Activated CD4-positive, alpha-beta T cell treated with anti-CD3 and anti-CD28 coated beads for 4 hours (primary cell): ENCODE measurements around the gene CACNA2D1.
"Not testable (repeated sequence)": the region's sequence is repeated elsewhere in the genome, so short reads cannot be mapped to it uniquely, and the experiment has no call there.

Experiments used
- DNase-seq, 2 donors: peaks; one replicate each; pipeline ENCODE4 v3.0.0-alpha.2; 2020

Gene CACNA2D1

DNA sequence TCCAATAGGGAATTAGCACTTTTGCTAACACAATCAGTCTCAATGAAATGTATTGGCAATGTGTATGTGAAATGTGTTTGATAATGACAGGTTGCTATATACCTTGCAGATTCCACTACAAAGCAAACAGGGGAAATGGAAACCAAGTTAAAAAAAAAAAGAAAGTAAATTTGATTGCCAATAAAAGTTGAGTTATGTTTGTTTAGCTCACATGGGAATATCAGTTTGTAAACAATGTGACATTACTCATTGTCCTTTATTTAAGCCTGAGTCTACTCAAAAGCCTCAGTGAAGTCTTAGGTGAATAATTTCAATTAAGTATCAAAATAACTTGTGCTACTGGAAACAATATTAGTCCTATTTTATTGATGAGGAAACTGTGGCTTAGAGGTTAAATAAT, 285.2 kb downstream of the CACNA2D1 start:
- DNase-seq, result no peak

DNA sequence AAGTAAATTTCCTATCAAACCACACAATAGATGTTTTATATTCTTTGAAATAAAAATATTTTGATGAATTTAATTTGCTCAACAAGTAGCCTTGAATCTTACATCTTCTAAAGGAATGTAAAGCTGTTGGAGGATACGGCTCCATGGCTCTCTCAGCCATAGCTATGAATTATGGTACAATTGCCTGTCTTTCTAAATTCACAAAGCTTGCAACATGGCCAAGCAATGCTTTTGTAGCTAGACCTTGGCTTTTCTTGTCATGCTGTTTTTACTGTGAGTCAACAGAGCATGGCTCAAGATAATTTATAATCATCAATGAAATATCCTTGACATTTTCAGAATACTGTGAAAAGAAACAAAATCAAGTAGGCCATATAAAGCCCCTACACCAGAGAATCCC, 286.7 kb downstream of the CACNA2D1 start:
- DNase-seq, result no peak

DNA sequence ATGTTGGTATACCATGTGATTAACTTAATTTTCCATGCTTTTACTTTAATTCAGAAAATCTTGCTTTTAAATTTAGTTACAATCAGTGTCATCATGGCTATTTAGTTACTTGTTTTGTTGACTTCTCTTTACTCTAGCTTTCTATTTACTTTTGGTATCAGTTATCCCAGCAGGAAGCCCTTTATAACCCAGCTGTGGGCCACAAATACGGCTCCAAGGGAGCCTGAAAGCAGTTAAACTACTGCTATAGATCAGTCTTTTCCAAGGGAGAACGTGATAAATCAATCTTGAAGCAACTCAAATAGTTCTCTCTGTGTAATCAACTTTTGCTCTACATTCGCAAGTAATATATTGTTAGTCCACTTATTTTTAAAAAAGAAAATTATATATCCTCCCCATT, 287.4 kb downstream of the CACNA2D1 start:
- no peak for DNase-seq

DNA sequence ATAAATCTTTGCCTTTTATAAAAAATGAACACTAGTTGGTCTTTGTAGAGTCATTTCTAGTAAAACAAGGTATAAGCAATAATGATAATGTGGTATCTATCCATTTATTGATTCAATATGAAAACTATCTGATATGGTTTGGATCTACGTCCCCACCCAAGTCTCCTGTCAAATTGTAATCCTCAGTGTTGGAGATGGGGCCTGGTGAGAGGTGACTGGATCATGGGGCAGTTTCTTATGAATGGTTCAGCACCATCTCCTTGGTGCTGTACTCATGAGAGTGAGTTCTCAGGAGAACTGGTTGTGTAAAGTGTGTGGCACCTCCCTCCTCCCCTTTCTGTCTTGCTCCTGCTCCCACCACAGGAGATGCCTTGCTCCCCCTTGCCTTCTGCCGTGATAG, 288.8 kb downstream of the CACNA2D1 start:
- no peak for DNase-seq

DNA sequence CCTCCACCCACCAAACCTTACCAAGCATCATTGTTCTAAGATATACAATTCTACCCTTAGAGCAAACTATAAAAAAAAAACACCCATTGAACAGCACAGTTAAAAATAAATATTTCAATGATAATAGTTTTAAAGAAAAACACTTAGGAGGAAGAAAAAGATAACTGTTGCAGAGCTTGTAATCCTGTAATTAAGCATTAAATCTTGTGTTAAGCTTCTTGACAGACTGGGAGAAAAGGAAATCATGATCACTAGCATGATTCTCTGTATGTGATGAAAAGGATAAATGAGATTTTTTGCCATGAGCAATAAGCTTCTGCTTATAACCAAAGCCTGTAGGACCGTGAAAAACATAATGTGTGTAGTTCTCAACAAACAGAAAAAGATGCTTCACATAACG, 289.8 kb downstream of the CACNA2D1 start:
- DNase-seq, result no peak

DNA sequence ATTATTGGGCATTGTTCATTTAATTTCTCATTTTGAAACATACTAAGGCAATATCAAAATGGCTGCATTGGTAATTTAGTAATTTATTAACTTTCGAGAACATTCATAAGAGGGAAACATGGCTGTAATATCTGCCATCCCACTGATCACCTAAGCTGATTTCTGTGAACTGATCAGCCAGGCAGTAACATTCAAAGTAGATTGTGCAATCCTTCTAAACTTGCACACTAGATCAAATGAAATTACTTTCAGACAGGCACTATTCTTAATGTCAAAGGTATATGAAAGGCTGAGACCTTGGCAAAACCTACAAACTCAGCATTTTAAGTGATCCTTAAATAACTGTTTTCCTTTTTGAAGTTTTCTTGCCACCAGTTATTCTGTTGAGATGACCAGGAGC, 290.7 kb downstream of the CACNA2D1 start:
- no peak for DNase-seq

DNA sequence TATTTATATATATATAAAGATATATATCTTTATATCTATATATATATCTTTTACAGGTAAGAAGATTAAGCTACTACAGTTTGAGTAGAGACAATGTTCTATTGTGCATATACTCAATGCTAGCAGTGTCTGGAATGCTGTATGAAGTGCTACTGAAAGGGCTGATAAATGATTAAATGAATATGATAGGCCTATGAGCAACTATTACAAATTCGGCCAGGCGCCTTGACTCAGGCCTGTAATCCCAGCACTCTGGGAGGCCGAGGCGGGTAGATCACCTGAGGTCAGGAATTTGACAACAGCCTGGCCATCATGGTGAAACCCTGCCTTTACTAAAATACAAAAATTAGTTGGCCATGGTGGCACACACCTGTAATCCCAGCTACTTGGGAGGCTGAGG, 297.1 kb downstream of the CACNA2D1 start:
- DNase-seq, result no peak

DNA sequence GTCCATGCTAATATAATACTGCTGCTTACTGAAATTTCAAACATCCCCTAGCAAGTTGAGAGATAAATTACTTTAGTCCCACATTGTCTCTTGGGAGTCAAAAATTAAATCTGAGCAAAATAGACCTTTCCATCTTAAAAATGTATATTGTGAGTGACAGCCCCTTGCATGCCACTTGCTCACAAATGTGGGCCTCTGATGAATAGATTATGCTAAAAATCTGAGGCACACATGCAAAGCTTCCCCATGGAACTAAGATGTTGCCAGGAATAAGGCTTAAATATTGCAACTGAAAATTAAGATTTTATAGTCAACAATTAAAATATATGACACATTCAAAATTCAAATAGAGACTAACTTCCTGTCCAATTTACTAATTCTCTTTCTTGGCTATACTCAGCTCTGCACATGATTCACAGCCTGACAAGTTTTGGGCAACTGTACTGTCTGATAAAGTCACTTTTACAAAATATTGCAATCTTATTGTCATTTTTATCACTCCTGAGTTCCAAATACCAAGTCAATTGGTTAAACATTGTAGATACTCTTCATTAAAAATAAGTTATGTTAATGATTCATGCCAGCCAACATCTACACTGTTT, 301.2 kb downstream of the CACNA2D1 start:
- no peak for DNase-seq

DNA sequence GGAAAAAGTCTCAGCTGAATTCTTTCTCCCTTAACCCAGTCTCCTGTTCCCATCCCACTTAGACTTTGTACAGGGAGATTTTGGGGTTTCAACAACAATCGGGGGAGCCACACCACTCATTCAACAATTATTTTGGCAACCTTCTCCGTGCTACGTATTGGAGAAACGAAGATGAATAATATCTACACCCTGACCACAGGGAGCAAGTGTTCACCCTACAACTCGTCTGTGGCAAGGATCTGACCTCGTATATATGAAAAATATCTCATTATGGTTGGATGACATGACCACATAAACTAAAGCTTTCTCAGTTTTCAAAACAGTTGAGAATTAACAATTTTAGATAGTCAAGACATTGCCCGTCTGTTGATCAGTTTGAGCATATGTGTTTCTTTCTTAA, 302.1 kb downstream of the CACNA2D1 start:
- no peak for DNase-seq

DNA sequence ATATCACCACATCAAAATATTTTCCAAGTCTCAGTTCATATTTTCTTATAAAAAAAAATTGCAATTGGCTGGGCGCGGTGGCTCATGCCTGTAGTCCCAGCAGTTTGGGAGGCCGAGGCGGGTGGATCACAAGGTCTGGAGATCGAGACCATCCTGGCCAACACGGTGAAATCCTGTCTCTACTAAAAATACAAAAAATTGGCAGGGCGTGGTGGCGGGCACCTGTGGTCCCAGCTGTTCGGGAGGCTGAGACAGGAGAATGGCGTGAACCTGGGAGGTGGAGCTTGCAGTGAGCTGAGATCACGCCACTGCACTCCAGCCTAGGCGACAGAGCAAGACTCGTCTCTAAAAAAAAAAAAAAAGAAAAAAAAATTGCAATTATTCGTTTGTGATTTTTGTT, 303.0 kb downstream of the CACNA2D1 start:
- not testable (repeated sequence) for DNase-seq

DNA sequence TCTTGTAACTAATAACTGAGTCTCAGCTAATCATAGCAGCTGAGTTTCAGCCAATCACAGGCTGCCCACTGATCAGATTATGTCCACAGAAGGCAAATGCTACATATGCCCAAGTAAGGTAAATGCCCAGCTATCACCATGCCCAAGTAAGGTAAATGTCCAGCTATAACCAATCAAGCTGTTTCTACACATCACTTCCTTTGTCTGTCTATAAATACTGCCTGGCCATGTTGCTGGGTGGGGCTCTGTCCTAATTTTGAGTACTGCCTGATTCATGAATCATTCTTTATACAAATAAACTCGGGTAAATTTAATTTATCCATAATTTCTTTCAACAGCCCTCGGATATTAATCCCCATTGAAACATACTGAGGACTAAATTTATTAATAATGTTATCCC, 312.4 kb downstream of the CACNA2D1 start:
- DNase-seq, result no peak

DNA sequence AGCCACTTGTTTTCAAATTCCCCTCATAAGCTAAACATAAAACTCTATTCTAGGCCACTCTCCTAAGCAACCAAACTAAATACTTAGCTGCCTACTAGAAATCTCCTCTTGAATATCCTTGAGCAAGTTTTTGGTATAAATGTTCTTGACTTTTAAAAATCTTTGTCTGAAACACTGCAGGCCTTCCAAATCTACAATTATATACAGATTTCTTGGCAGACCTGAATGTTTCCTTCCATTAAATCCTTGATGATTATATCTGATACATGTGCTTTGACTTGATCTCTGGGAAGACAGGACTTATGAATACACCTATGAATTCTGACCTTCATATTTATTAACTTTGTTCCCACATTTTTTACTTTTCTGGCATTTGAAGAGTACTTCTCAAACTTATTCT, 314.5 kb downstream of the CACNA2D1 start:
- no peak for DNase-seq

DNA sequence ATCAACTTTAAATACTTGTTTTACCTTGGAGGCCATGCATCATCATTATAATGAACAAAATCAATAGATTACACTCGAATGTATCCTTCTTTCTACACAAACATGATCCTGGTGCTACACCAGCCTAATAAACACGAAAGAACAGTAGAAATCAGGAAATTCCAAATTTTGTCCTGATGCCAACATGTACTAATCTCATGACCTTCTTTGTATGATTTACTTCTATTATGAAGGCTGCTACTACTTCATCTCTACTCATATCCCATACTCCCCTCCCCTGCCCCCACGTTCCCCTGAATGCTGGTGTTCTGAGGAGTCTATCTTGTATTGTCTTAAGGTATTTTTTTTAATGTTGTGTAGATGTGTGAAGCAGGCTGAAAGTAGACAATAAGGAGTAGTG, 315.0 kb downstream of the CACNA2D1 start:
- DNase-seq, result no peak

DNA sequence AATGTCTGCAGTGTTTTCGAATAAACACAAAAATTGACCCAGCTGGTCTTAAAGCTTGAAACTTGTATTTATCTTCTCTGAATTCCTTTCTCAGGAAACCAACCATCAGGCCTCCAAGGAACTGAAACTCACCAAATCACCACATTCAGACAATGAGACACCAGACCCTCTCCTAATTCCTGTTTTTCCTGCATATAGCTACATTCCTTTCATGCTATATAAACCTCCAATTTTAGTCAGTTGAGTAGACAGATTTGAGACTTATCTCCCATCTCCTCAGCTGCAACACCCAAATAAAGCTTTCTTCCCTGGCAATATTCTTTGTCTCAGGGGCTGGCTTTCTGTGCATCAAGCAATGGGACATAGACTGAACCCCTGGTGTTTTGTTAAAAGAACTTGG, 317.0 kb downstream of the CACNA2D1 start:
- DNase-seq, result no peak

DNA sequence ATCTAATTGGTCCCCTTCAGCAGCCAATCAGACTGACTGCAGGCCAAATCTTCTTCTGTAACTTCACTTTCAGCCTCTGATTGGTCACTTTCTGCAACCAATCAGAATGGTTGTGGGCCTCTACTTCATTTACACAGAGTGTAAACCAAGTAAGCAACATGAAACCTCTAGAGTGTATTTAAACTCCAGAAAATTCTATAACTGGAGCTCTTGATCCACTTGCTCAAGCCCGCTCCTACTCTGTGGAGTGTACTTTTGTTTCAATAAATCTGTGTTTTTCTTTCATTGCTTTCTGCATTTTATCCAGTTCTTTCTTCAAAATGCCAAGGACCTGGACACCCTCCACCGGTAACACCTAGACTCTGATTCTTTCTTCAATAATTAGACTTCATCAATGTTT, 319.1 kb downstream of the CACNA2D1 start:
- DNase-seq, result no peak

DNA sequence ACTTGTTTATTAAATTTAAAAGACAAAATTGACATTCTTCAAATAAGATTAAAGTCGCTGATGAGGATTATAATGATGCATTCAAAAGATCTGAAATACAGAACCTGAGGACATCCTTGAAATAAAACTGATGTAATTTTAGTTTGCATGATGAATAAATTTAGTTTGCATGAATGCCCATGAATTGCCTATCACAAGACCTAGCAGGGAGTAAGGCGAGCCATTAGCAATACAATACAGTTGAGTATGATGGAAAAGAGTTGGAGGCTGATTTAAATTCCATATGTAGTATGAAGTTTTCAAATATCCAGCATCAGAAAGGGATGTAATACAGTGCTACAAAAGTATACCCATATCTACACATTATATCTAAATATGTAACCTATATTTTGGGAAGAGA, 321.3 kb downstream of the CACNA2D1 start:
- no peak for DNase-seq

DNA sequence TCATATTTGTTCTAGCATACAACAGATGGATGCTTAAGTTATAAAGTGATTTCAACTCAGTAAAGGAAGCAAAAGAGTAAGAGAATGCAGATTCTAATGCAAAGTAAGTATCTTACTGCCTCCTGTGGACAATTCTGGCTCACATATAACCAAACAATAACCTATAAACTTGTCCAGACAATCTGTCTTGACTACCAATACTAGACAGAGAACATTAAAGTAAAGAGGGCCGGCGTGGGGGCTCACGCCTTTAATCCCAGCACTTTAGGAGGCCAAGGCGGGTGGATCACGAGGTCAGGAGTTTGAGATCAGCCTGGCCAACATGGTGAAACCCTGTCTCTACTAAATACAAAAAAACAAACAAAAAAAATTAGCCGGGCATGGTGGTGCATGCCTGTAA, 329.3 kb downstream of the CACNA2D1 start:
- DNase-seq, result no peak

DNA sequence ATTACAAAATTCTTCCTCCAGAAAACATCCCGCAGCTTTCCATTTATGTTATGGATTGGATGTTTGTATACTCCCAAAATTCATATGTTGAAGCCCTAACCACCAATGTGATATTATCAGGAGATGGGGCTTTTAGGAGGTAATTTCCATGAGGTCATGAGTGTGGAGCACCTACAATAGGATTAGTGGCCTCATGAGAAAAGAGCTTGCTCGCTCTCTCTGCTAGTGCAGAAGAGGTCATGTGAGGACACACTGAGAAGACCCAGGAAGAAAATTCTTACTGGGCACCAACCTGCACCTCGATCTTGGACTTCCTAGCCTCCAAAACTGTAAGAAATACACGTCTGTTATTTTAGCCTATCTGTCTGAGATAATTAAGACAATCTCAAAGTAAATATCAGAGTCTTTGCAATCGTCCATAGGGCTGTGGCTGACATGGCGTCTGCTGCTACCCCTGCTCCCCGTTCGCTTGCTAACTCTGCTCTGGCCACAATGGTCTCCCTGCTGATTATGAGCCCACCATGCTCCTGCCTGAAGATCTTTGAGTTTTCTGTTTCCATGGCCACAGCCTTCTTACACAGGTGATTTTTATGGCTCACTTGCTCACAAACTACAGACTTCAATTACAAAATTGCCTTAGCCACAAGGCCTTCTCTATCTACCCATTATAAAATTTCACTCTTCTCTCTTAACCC, 333.3 kb downstream of the CACNA2D1 start:
- no peak for DNase-seq

DNA sequence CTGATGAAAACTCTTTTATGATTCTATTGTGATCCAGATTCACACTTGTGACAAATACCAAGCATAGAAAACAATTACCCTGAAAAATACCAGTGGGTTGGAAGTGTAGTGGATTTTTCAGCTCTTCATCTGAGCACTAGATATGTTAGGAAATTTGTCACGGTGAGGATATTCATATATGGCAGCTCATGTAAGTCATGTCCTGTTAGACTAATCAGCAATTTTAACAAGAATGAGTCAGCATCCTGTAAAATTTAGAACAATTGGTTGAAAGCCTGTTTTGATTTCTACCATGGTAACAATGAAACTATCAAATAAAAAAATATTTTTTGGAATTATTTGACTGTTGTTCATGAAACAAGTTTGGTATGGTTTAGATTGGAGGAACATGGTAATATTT, 334.3 kb downstream of the CACNA2D1 start:
- DNase-seq, result no peak

DNA sequence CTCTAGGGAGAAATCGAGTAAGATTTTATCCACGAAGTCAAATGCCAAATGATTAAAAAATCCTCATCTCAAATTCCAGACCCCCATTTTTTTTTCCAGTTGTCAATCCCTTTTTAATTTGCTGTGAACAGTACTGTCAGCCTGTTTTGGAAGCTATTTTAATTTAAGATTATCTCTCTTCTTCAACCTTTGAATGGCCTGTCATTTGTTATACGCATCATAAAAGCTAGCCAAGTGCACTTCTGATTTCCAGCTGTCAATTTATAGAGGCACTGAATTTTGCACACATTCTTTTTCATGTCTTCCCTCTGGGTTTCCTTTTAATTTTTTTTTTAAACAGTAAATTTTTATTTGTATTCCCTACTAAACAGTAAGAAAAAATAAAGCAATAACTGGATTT, 337.4 kb downstream of the CACNA2D1 start:
- DNase-seq, result no peak

DNA sequence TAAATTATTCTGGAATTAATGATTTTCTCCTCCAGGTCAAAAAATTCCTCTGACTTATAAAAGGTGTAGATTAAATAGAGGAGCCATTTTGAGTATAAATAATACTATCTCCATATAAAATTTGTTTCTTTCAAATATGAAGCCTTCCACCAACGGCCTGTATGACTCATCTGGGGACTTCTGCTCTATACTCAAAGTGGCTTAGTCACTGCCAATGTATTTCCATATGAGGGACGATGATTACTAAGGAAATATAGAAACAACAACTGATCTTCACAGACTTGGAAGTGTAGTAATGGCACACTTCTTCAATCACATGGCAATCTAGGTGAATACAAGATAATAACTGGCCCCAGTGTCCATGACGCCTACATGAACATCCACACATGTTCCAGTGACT, 338.1 kb downstream of the CACNA2D1 start:
- DNase-seq, result no peak

DNA sequence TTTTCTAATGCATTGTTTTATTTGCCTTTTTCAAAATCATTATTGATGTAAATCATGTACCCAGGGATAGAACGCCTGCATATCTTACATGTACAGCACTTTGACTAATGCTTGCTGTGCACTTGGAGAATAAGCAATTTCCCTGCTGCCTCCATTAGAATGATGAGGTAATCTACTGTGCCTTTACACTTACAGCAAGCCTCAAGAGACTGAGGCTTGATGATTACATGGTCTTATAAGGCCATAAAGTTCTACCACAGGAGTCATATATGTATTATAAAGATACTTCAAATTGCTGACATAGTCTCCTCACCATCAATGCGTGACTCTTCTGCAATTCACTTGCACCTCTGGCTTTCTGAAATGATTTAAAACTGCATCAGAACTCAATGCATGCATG, 345.2 kb downstream of the CACNA2D1 start:
- DNase-seq, result no peak

DNA sequence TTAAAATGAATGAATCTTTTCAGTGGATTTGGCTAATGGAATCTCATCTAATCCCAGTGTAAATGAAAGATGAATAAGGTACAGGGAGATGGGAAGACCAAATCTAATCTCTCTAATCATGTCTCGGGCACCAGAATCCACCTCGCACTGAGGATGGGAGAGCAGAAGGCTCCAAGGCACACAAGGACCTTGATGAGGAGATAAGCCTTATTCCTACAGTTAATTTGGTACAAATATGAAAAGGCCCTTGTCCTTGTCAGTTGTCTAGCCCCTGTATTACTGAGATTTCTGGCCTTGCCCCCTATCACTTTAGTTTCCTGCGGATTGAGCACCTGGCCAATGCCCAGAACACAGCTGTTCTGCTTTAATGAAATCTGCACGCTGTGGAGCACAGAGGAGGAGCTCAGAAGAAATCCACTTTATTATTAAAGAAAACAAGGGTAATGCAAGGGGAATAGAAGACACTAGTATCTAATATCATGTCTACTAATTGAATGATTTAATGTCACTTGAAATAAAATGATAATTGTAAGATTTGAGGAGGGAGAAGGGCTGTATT, 352.4 kb downstream of the CACNA2D1 start:
- no peak for DNase-seq

DNA sequence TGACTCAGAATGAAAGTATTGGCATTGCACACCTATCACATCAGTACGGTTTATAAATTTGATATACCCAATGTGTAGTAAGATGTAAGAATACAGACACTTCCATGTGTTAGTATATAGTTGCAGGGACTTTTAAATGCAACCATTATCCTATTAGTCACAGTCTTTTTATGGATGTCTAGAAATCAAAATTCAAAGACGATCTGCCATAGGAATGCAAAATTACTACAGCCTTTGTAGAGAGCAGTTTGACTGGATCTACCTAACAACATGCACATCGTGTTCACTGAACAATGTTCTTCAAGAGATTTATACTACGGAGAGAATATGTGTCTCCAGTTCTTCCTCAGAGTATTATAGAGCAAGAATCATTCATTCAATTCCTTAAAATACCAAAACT, 356.5 kb downstream of the CACNA2D1 start:
- no peak for DNase-seq

DNA sequence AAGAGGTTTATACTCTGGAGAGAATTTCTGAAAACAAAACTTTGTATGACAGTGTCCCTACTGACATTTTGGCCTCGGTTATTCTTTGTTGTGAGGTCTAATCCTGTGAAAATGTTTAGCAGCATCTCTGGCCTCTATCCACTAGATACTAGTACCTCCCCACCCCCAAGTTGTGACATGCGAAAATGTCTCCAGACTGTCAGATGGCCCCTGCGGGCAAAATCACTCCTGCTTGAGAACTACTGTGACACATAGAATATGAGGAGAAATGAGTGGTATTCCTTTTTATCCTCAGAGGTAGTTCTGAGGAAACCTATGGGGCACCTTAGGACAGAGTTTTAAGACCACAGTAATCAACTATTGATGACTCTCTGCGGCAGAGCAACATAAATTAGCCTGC, 358.5 kb downstream of the CACNA2D1 start:
- no peak for DNase-seq
